Spleen (tissue), 11 donors: ENCODE data around the gene TIMP1. TPM values are rescaled to one million over a fixed set of nuclear protein-coding genes. Genes with fewer than 3 reads are reported as not detected.

Source experiments
- DNase-seq: peaks from one replicate; pipeline ENCODE4 v3.0.0-alpha.2; 2020
- H3K27ac ChIP-seq, 8 donors: fragments of 200-600 bp; sonication (generic) in 7 of 8; 1 replicate in 4 of 8; 2 replicates in 4 of 8; pipeline versions ENCODE4 v1.5.0 to v1.8.0; 2016 to 2021; ENCODE audit warnings: inconsistent platforms in 4 of 8, mild to moderate bottlenecking in 4 of 8, moderate library complexity in 1 of 8
- H3K27me3 ChIP-seq, 7 donors: fragments of 200-600 bp; sonication (generic) in 6 of 7; replicated peaks in 1 of 7; 1 replicate in 4 of 7; 2 replicates in 3 of 7; pipeline versions ENCODE4 v1.5.0 to v1.8.0; 2016 to 2021; ENCODE audit warnings: inconsistent platforms in 3 of 7, mild to moderate bottlenecking in 1 of 7
- H3K36me3 ChIP-seq, 6 donors: fragments of 200-600 bp; sonication (generic) in 5 of 6; 1 replicate in 4 of 6; 2 replicates in 2 of 6; pipeline versions ENCODE4 v1.5.0 to v1.8.0; 2016 to 2021; ENCODE audit warnings: inconsistent platforms in 2 of 6
- H3K4me1 ChIP-seq, 6 donors: fragments of 200-600 bp; sonication (generic) in 5 of 6; 1 replicate in 3 of 6; 2 replicates in 3 of 6; pipeline versions ENCODE4 v1.5.0 to v1.8.0; 2016 to 2021; ENCODE audit warnings: inconsistent platforms in 3 of 6
- H3K4me3 ChIP-seq, 8 donors: fragments of 200-600 bp; sonication (generic) in 7 of 8; 1 replicate in 4 of 8; 2 replicates in 4 of 8; pipeline versions ENCODE4 v1.5.0 to v1.8.0; 2016 to 2021; ENCODE audit warnings: inconsistent platforms in 4 of 8, mild to moderate bottlenecking in 4 of 8, moderate library complexity in 2 of 8
- H3K9me3 ChIP-seq, 8 donors: fragments of 200-600 bp; sonication (generic) in 7 of 8; 1 replicate in 4 of 8; 2 replicates in 4 of 8; pipeline versions ENCODE4 v1.5.0 to v1.8.0; 2016 to 2021; ENCODE audit warnings: inconsistent platforms in 4 of 8
- CTCF ChIP-seq, 11 experiments: fragments of 200-600 bp in 7 of 11; fragments of 450-650 bp in 4 of 11; sonication (generic) in 4 of 11; IDR thresholded peaks in 8 of 11; conservative IDR thresholded peaks in 3 of 11; 1 replicate in 7 of 11; 2 replicates in 4 of 11; pipeline versions ENCODE4 v1.4.0 to v1.8.0; 2016 to 2021; ENCODE audit warnings: antibody characterized with exemption in 11 of 11, inconsistent platforms in 4 of 11, mild to moderate bottlenecking in 1 of 11
- POLR2A ChIP-seq, 3 donors: fragments of 450-650 bp; IDR thresholded peaks; one replicate each; pipeline ENCODE4 v1.5.1; 2017; ENCODE audit warnings: antibody characterized with exemption in 3 of 3, mild to moderate bottlenecking in 1 of 3
- POLR2AphosphoS5 ChIP-seq, 3 donors: sonication (generic); formaldehyde crosslinking; IDR thresholded peaks; one replicate each; pipeline ENCODE4 v1.5.1; 2017; ENCODE audit warnings: antibody characterized with exemption in 3 of 3
- WGBS, 5 donors: extraction: QIAGEN DNeasy Blood & Tissue Kit in 3 of 5; methylation state at CpG; one replicate each; pipeline versions ENCODE4 v1.1.5 to v1.1.7; 2013 to 2018; 5-methylcytosine and 5-hydroxymethylcytosine counted together
- intact Hi-C: fragments of 100-400 bp; cut with DNase I; formaldehyde crosslinking; loops from one replicate; pipeline ENCODE4 v1.15.0; 2023; ENCODE audit warnings: low total_unique reads
- polyA plus RNA-seq, 3 donors: library from polyadenylated mRNA; stranded (reverse); fragments of 200-250 nt; gene quantifications; one replicate each; pipeline ENCODE4 v1.2.1, GENCODE V29; 2013
- total RNA-seq, 7 donors: library from RNA; depleted of rRNA in 3 of 7; stranded (reverse); fragments of >200 nt in 3 of 7; fragmentation: NEBNext Ultra II Directional in 4 of 7; extraction: Animal tissue kit (Norgen Biotek cat#: 25700) in 4 of 7; gene quantifications; one replicate each; pipeline versions ENCODE4 v1.1.0 to v1.2.1, GENCODE V29; 2016 to 2021
- donor health status: healthy with polysubstance abuse.
- donor health status: DM: no; HTN: no; CAD: no; lungs with moderate emphysema.
- donor health status: DM: no; HTN: no; CAD: no.
- donor health status: Bipolar disorder and iron deficiency.
- donor health status: healthy.
- donor health status: DM: no; HTN: no; CAD: no.
- donor health status: DM: yes; HTN: yes; CAD: no.

The TIMP1 gene
- total and polyA plus RNA-seq, 10 donors, result 86.8 to 293 (median 184) TPM

- intact Hi-C loops, result no loop called here
- H3K27me3 ChIP-seq, result peaks cover 0 to 6% (median under 1%) of the 10 kb centered on the region in 7 donors
- no peak for DNase-seq
- WGBS, 5 donors, result 22 to 57% (median 48%) methylated on average over 8 to 9 of the region's 9 CpGs
- peak overlapping the region in 3 of 8 donors; percentile 64 to 73 (median 67) for H3K27ac ChIP-seq
- H3K4me1 ChIP-seq, result peaks cover 0 to 33% (median 8%) of the 10 kb centered on the region in 6 donors
- H3K4me3 ChIP-seq, result no peak overlapping the region
- peaks cover 0 to 2% (median 0%) of the 10 kb centered on the region in 6 donors for H3K36me3 ChIP-seq
- no peaks in the 10 kb centered on the region for H3K9me3 ChIP-seq
- peak in 2 of 3 donors; percentile 10 to 60 for TF ChIP-seq POLR2AphosphoS5 (IDR thresholded peaks at IDR 0.05)
- no peak for TF ChIP-seq CTCF (IDR thresholded peaks at IDR 0.05 in 8 of 11, conservative IDR thresholded peaks at IDR 0.05 in 3 of 11)
Observed at GRCh38 chrX:47579537-47579936, 2.7 kb upstream of the TIMP1 start.

GRCh38 chrX:47583240-47583861, 1.1 kb downstream of the TIMP1 start:
- H3K4me3 ChIP-seq, result peak overlapping the region in 4 of 8 donors; percentile 13 to 68 (median 42)
- WGBS, 5 donors, result 29 to 59% (median 36%) methylated on average over 8 of the region's 8 CpGs
- H3K36me3 ChIP-seq, result peaks cover 0 to 24% (median 1%) of the 10 kb centered on the region in 6 donors
- H3K4me1 ChIP-seq, result peaks cover 0 to 33% (median 8%) of the 10 kb centered on the region in 6 donors
- no peak for DNase-seq
- intact Hi-C loops, result no loop called here
- H3K27me3 ChIP-seq, result peaks cover 0 to 3% (median 0%) of the 10 kb centered on the region in 7 donors
- TF ChIP-seq POLR2AphosphoS5 (IDR thresholded peaks at IDR 0.05) (no peak), CTCF (IDR thresholded peaks at IDR 0.05 in 8 of 11, conservative IDR thresholded peaks at IDR 0.05 in 3 of 11) (no peak), POLR2A (IDR thresholded peaks at IDR 0.05) (no peak)
- peak overlapping the region in 6 of 8 donors; percentile 14 to 89 (median 83) for H3K27ac ChIP-seq
- no peaks in the 10 kb centered on the region for H3K9me3 ChIP-seq

- intact Hi-C loops, result no loop called here
- H3K27ac ChIP-seq, result no peak overlapping the region
Observed at GRCh38 chrX:47584714-47585113, 2.5 kb downstream of the TIMP1 start.

More at GRCh38 chrX:47584714-47585113, 2.5 kb downstream of the TIMP1 start:
- H3K4me1 ChIP-seq, result peaks cover 0 to 22% (median 4%) of the 10 kb centered on the region in 6 donors
- H3K36me3 ChIP-seq, result peaks cover 0 to 24% (median 1%) of the 10 kb centered on the region in 6 donors
- no peak for DNase-seq
- H3K4me3 ChIP-seq, result peak overlapping the region in 1 of 8 donors; percentile 68
- H3K27me3 ChIP-seq, result peaks cover 0 to 3% (median 0%) of the 10 kb centered on the region in 7 donors
- no peak for TF ChIP-seq CTCF (IDR thresholded peaks at IDR 0.05 in 8 of 11, conservative IDR thresholded peaks at IDR 0.05 in 3 of 11)
- no peak for TF ChIP-seq POLR2AphosphoS5 (IDR thresholded peaks at IDR 0.05)
- no peak for TF ChIP-seq POLR2A (IDR thresholded peaks at IDR 0.05)
- no peaks in the 10 kb centered on the region for H3K9me3 ChIP-seq
- 72 to 90% (median 87%) methylated on average over 6 of the region's 6 CpGs for WGBS, 5 donors
